Lower leg skin (tissue), 3 donors: ENCODE data around the gene DDX47.

ENCODE experiments used
- POLR2A ChIP-seq, 2 donors: fragments of 450-650 bp; IDR thresholded peaks; one replicate each; pipeline ENCODE4 v1.6.1; 2016 to 2017; ENCODE audit warnings: antibody characterized with exemption in 2 of 2, mild to moderate bottlenecking in 1 of 2, moderate library complexity in 1 of 2
- TF ChIP-seq, protein P1 (sequence below), 3 donors: fragments of 450-650 bp; IDR thresholded peaks; one replicate each; pipeline ENCODE4 v1.5.1; 2016; ENCODE audit warnings: antibody characterized with exemption in 3 of 3, mild to moderate bottlenecking in 3 of 3, moderate library complexity in 2 of 3

DNA sequence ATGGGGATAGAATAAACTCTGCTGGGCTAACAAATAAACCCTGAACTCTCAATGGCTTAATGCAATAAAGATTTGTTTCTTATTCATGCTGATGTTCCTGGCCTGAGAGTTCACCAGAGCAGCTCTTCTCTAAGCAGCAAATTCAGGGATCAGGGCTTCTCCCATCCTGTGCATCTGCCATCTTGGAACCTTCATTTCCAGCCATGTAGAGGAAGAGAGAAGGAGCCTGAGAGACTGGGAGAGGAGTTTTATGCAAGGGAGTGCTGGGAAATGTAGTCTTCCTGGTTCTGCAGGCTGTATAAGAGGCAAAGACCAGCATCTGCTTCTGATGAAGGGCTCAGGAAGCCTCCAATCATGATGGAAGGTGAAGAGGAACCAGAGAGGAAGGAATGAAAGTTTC, 48.3 kb upstream of the DDX47 start:
- TF ChIP-seq, protein P1, sequence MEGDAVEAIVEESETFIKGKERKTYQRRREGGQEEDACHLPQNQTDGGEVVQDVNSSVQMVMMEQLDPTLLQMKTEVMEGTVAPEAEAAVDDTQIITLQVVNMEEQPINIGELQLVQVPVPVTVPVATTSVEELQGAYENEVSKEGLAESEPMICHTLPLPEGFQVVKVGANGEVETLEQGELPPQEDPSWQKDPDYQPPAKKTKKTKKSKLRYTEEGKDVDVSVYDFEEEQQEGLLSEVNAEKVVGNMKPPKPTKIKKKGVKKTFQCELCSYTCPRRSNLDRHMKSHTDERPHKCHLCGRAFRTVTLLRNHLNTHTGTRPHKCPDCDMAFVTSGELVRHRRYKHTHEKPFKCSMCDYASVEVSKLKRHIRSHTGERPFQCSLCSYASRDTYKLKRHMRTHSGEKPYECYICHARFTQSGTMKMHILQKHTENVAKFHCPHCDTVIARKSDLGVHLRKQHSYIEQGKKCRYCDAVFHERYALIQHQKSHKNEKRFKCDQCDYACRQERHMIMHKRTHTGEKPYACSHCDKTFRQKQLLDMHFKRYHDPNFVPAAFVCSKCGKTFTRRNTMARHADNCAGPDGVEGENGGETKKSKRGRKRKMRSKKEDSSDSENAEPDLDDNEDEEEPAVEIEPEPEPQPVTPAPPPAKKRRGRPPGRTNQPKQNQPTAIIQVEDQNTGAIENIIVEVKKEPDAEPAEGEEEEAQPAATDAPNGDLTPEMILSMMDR (IDR thresholded peaks at IDR 0.05), result no peak
- no peak for TF ChIP-seq POLR2A (IDR thresholded peaks at IDR 0.05)
